ENCODE data around the gene LTBP2. TPM values are rescaled to one million over a fixed set of nuclear protein-coding genes. Genes with fewer than 3 reads are reported as not detected.
"Not testable (repeated sequence)": the region's sequence is repeated elsewhere in the genome, so short reads cannot be mapped to it uniquely, and the experiment has no call there.

LTBP2 gene
- total RNA-seq, 1 experiment from 2014 or later = 17.4 TPM

DNA sequence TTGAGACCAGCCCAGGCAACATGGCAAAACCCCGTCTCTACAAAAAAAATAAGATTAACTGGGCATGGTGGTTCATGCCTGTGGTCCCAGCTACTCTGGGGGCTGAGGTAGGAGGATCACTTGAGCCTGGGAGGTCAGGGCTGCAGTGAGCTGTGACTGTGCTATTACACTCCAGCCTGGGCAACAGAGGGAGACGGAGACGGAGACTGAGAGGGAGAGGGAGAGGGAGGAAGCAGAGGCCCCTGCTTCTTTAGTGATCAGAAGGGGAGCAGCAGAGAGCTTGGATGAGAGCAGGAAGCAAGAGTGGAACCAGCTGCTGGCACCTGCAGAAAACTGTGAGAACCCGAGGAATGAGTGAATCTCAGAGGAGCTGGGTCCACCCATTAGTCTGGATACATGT lies 72.5 kb downstream of the LTBP2 start:
- no peak overlapping the region for H3K4me3 ChIP-seq (ENCODE audit: low read length)
- H3K27me3 ChIP-seq (ENCODE audit: low read length) = no peaks in the 10 kb centered on the region
- ATAC-seq (no peak), DNase-seq (no peak)
- no peak overlapping the region for H3K4me2 ChIP-seq (ENCODE audit: low read length)
- H3K9me3 ChIP-seq (ENCODE audit: low read length) = no peaks in the 10 kb centered on the region
- no peaks in the 10 kb centered on the region for H4K20me1 ChIP-seq (ENCODE audit: low read length)
- H3K36me3 ChIP-seq (ENCODE audit: low read depth, low read length) = no peaks in the 10 kb centered on the region
- no peaks in the 10 kb centered on the region for H3F3A ChIP-seq (ENCODE audit: low read length, unreplicated experiment)
- POLR2A ChIA-PET (ENCODE audit: unreplicated experiment) = no interaction called here
- TF ChIP-seq, protein P1, sequence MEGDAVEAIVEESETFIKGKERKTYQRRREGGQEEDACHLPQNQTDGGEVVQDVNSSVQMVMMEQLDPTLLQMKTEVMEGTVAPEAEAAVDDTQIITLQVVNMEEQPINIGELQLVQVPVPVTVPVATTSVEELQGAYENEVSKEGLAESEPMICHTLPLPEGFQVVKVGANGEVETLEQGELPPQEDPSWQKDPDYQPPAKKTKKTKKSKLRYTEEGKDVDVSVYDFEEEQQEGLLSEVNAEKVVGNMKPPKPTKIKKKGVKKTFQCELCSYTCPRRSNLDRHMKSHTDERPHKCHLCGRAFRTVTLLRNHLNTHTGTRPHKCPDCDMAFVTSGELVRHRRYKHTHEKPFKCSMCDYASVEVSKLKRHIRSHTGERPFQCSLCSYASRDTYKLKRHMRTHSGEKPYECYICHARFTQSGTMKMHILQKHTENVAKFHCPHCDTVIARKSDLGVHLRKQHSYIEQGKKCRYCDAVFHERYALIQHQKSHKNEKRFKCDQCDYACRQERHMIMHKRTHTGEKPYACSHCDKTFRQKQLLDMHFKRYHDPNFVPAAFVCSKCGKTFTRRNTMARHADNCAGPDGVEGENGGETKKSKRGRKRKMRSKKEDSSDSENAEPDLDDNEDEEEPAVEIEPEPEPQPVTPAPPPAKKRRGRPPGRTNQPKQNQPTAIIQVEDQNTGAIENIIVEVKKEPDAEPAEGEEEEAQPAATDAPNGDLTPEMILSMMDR (conservative IDR thresholded peaks at IDR 0.05; ENCODE audit: low read depth, low read length) = no peak
- TF ChIP-seq EZH2 (IDR thresholded peaks at IDR 0.05; ENCODE audit: low read length, unreplicated experiment) (no peak), EZH2phosphoT487 (IDR thresholded peaks at IDR 0.05; ENCODE audit: borderline replicate concordance, low read length) (no peak)
- no TSS peak for BruUV-seq (replicated peaks)
- intact Hi-C loops (cut with micrococcal nuclease) = no loop called here
- H3K79me2 ChIP-seq (ENCODE audit: low read length) = no peaks in the 10 kb centered on the region
- H3K27ac ChIP-seq (ENCODE audit: low read length) = no peak overlapping the region
- H3K9me2 ChIP-seq (replicated peaks; ENCODE audit: low read length) = no peaks in the 10 kb centered on the region
- no peak overlapping the region for H2AFZ ChIP-seq (ENCODE audit: low read length)
- H3K4me1 ChIP-seq (ENCODE audit: insufficient read depth, low read length) = no peaks in the 10 kb centered on the region
- H3K9ac ChIP-seq (ENCODE audit: low read length) = no peak overlapping the region
- CTCF ChIA-PET = no interaction called here

DNA sequence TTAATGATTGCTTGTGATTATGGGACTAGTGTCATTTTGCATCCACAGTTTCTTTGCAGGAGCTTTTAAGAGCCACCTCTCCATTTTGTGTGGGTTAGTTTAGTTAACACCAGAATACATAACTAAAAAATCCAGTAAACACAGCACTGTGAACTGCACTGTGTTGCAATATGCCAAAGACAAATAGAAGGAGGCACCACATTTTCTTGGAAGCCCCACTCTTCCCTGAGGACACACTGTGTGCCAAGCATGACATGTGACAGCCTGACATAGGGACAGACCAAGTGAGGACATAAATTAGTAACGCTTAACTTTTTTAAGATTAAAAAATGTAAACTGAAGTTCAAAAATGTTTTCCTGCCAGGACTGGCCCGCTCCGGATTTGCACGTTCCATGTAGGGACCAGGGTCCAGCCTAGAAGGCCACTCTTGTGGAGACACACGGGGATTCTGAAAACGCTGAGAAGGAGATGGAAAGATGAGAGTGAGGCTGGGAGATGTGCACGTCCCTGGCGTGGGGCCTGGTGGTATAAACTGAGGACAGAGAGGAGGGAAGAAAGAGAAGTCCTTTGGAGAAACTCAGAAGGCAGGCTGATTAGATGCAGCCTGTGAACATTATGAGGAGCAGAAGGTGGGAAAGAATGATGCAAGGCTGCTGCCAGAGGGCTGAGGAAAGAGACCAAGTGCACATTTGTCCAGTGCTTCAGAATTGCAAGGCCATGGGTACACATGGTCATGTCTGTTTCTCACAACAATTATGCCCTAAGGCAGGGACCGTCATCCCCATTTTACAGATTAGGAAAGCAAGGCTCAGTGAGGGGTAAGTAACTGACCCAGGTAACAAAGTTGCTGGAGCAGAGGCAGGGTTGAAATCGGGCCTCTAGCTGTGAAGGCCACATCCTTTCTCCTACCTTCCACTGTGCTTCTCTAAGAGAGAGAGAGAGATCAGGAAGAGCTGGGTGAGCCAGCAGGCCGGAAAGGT lies 73.3 kb downstream of the LTBP2 start:
- Histone ChIP-seq H3K27me3 (ENCODE audit: low read length) (no peaks in the 10 kb centered on the region), H3K9ac (ENCODE audit: low read length) (no peak overlapping the region), H3K9me3 (ENCODE audit: low read length) (no peaks in the 10 kb centered on the region), H4K20me1 (ENCODE audit: low read length) (no peaks in the 10 kb centered on the region), H3K4me2 (ENCODE audit: low read length) (no peak overlapping the region), H3K36me3 (ENCODE audit: low read depth, low read length) (no peaks in the 10 kb centered on the region), H3K79me2 (ENCODE audit: low read length) (no peaks in the 10 kb centered on the region), H3K9me2 (replicated peaks; ENCODE audit: low read length) (no peaks in the 10 kb centered on the region), H3F3A (ENCODE audit: low read length, unreplicated experiment) (no peaks in the 10 kb centered on the region), H3K4me1 (ENCODE audit: insufficient read depth, low read length) (no peaks in the 10 kb centered on the region), H3K4me3 (ENCODE audit: low read length) (no peak overlapping the region), H2AFZ (ENCODE audit: low read length) (no peak overlapping the region), H3K27ac (ENCODE audit: low read length) (no peak overlapping the region)
- intact Hi-C loops (cut with micrococcal nuclease) = no loop called here
- DNase-seq = no peak
- CTCF ChIA-PET = no interaction called here
- no peak for ATAC-seq
- POLR2A ChIA-PET (ENCODE audit: unreplicated experiment) = no interaction called here
- no TSS peak for BruUV-seq (replicated peaks)
- TF ChIP-seq EZH2phosphoT487 (IDR thresholded peaks at IDR 0.05; ENCODE audit: borderline replicate concordance, low read length) (no peak), EZH2 (IDR thresholded peaks at IDR 0.05; ENCODE audit: low read length, unreplicated experiment) (no peak)
- TF ChIP-seq, protein P1 (conservative IDR thresholded peaks at IDR 0.05; ENCODE audit: low read depth, low read length) = no peak

DNA sequence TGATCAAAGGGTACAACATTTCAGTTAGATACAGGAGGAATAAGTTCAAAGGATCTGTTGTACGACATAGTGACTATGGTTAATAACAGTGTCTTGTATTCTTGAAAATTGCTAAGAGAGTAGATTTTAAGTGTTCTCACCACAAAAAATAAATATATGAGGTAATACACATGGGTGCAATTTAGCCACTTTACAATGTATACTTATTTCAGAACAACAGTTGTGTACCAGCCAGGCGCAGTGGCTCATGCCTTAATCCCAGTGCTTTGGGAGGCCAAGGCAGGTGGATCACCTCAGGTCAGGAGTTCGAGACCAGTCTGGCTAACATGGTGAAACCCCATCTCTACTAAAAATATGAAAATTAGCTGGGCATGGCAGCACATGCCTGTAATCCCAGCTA lies 75.7 kb downstream of the LTBP2 start:
- H3K9ac ChIP-seq (ENCODE audit: low read length); intact Hi-C loops (cut with micrococcal nuclease): not testable (repeated sequence)

More for the DNA sequence above, 75.7 kb downstream of the LTBP2 start:
- H3K4me3 ChIP-seq (ENCODE audit: low read length); ATAC-seq; POLR2A ChIA-PET (ENCODE audit: unreplicated experiment); H3K4me1 ChIP-seq (ENCODE audit: insufficient read depth, low read length); H3K4me2 ChIP-seq (ENCODE audit: low read length); BruUV-seq (replicated peaks); H4K20me1 ChIP-seq (ENCODE audit: low read length); DNase-seq; H3F3A ChIP-seq (ENCODE audit: low read length, unreplicated experiment); H3K9me2 ChIP-seq (replicated peaks; ENCODE audit: low read length); H3K27ac ChIP-seq (ENCODE audit: low read length); H3K9me3 ChIP-seq (ENCODE audit: low read length); H3K27me3 ChIP-seq (ENCODE audit: low read length); H3K79me2 ChIP-seq (ENCODE audit: low read length); H2AFZ ChIP-seq (ENCODE audit: low read length); CTCF ChIA-PET; H3K36me3 ChIP-seq (ENCODE audit: low read depth, low read length): not testable (repeated sequence)
